Transverse colon (tissue), 4 donors: ENCODE results near the gene CCL3.
"Not testable (repeated sequence)": the region's sequence is repeated elsewhere in the genome, so short reads cannot be mapped to it uniquely, and the experiment has no call there.

ENCODE experiments used
- EP300 ChIP-seq: sonication (generic); formaldehyde crosslinking; IDR thresholded peaks from one replicate; pipeline ENCODE4 v1.6.1; 2017; ENCODE audit warnings: antibody characterized with exemption, low read depth
- POLR2A ChIP-seq: fragments of 450-650 bp; IDR thresholded peaks from one replicate; pipeline ENCODE4 v1.6.1; 2016; ENCODE audit warnings: antibody characterized with exemption, mild to moderate bottlenecking, moderate library complexity
- POLR2AphosphoS5 ChIP-seq, 3 donors: sonication (generic); formaldehyde crosslinking; IDR thresholded peaks; one replicate each; pipeline ENCODE4 v1.6.1; 2016; ENCODE audit warnings: antibody characterized with exemption in 3 of 3
- TF ChIP-seq, protein P1 (sequence below), 5 experiments: fragments of 200-600 bp in 3 of 5; fragments of 450-650 bp in 2 of 5; sonication (generic) in 3 of 5; IDR thresholded peaks; 1 replicate in 2 of 5; 2 replicates in 3 of 5; pipeline ENCODE4 v1.5.1; 2016 to 2017; ENCODE audit warnings: antibody characterized with exemption in 5 of 5, inconsistent platforms in 3 of 5, mild to moderate bottlenecking in 2 of 5, moderate library complexity in 1 of 5

DNA sequence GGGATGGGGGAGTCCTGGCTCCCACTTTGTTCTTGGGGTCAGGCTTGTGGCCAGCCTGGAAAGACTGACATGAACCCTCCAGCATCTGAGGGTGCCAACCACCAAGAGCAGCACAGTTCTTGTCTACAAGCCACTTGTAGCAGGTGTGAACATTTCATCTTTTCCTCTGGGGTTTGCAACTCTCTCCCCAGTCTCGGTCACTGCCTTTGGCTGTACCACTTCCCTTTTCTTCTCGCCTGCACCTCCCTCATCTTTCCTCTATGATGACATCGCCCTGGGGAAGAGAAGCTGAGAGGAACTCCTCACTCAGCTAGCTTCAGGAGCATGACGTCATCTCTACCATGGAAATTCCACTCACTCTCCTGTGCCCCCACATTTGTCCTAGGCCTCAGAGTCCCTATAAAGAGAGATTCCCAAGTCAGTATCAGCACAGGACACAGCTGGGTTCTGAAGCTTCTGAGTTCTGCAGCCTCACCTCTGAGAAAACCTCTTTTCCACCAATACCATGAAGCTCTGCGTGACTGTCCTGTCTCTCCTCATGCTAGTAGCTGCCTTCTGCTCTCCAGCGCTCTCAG is 13.5 kb upstream of the CCL3 start, which contains the start of gene CCL4:
- TF ChIP-seq POLR2A; POLR2AphosphoS5 (IDR thresholded peaks at IDR 0.05); EP300: not testable (repeated sequence)
- TF ChIP-seq, protein P1, sequence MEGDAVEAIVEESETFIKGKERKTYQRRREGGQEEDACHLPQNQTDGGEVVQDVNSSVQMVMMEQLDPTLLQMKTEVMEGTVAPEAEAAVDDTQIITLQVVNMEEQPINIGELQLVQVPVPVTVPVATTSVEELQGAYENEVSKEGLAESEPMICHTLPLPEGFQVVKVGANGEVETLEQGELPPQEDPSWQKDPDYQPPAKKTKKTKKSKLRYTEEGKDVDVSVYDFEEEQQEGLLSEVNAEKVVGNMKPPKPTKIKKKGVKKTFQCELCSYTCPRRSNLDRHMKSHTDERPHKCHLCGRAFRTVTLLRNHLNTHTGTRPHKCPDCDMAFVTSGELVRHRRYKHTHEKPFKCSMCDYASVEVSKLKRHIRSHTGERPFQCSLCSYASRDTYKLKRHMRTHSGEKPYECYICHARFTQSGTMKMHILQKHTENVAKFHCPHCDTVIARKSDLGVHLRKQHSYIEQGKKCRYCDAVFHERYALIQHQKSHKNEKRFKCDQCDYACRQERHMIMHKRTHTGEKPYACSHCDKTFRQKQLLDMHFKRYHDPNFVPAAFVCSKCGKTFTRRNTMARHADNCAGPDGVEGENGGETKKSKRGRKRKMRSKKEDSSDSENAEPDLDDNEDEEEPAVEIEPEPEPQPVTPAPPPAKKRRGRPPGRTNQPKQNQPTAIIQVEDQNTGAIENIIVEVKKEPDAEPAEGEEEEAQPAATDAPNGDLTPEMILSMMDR (IDR thresholded peaks at IDR 0.05): not testable (repeated sequence)
